GM12878 (cell line): ENCODE measurements around the gene EXD3.

Source experiments
- BACH1 ChIP-seq: fragments of 450-650 bp; IDR thresholded peaks from 2 replicates; pipeline ENCODE4 v1.6.1; 2017; ENCODE audit warnings: mild to moderate bottlenecking, borderline replicate concordance
- CTCF ChIP-seq, 3 experiments: IDR thresholded peaks in 2 of 3; conservative IDR thresholded peaks in 1 of 3; 2 replicates each; pipeline ENCODE4 v1.5.1; 2011; ENCODE audit warnings: low read depth in 3 of 3, low read length in 3 of 3, mild to moderate bottlenecking in 3 of 3, control low read depth in 2 of 3, moderate library complexity in 2 of 3, inconsistent platforms in 1 of 3, mixed read lengths in 1 of 3; ENCODE audit not compliant: control insufficient read depth in 2 of 3, insufficient read depth in 1 of 3; ENCODE audit errors: extremely low read depth in 1 of 3
- FOXM1 ChIP-seq: IDR thresholded peaks from 2 replicates; pipeline ENCODE4 v1.6.1; 2012; ENCODE audit warnings: low read depth, mild to moderate bottlenecking, inconsistent platforms, low read length, moderate library complexity
- MAX ChIP-seq: IDR thresholded peaks from 2 replicates; pipeline ENCODE4 v1.6.1; 2012; ENCODE audit warnings: low read depth, low read length, improper control_type of control experiment
- PKNOX1 ChIP-seq: fragments of 450-650 bp; IDR thresholded peaks from 2 replicates; pipeline ENCODE4 v1.6.1; 2016; ENCODE audit warnings: mild to moderate bottlenecking
- POLR2A ChIP-seq: IDR thresholded peaks from 2 replicates; pipeline ENCODE4 v1.6.1; 2011; ENCODE audit warnings: low read depth, mild to moderate bottlenecking, low read length
- SUPT20H ChIP-seq: IDR thresholded peaks from 2 replicates; pipeline ENCODE4 v1.6.1; 2011; ENCODE audit warnings: low read depth, mild to moderate bottlenecking, low read length, moderate library complexity, borderline replicate concordance; ENCODE audit not compliant: control insufficient read depth
- ZNF384 ChIP-seq: IDR thresholded peaks from 2 replicates; pipeline ENCODE4 v1.6.1; 2012; ENCODE audit warnings: low read depth, mild to moderate bottlenecking, low read length, improper control_type of control experiment, borderline replicate concordance

GRCh38 chr9:137374131-137374845 lies 48.7 kb downstream of the EXD3 start:
- no peak for TF ChIP-seq POLR2A
- no peak for TF ChIP-seq CTCF (IDR thresholded peaks at IDR 0.05 in 2 of 3, conservative IDR thresholded peaks at IDR 0.05 in 1 of 3; ENCODE audit: control insufficient read depth in 2 of 3, extremely low read depth in 1 of 3, insufficient read depth in 1 of 3, low read depth in 3 of 3, low read length in 3 of 3)
- TF ChIP-seq MAX = no peak
- no peak for TF ChIP-seq ZNF384
- TF ChIP-seq PKNOX1 = no peak
- no peak for TF ChIP-seq FOXM1
- TF ChIP-seq BACH1 = no peak
- TF ChIP-seq SUPT20H = no peak
